OCI-LY3 (cell line): Measurements from ENCODE around the gene CYP4F2.

Experiments used
- H2AFZ ChIP-seq: fragments of 200-600, 300-600 bp; shearing (Covaris generic); 2 replicates; pipeline ENCODE4 v1.6.0; 2014; ENCODE audit warnings: antibody characterized with exemption, low read depth, low read length
- H3K27ac ChIP-seq: fragments of 200-600, 300-600 bp; sonication (generic); 2 replicates; pipeline ENCODE4 v1.5.1; 2014; ENCODE audit warnings: mild to moderate bottlenecking, low read length, moderate library complexity, mixed read lengths
- H3K27me3 ChIP-seq: fragments of 200-600, 300-600 bp; sonication (generic); 2 replicates; pipeline ENCODE4 v1.6.1; 2014; ENCODE audit warnings: low read depth, low read length, mixed read lengths
- H3K36me3 ChIP-seq: fragments of 200-600, 300-600 bp; sonication (generic); replicated peaks from 2 replicates; pipeline ENCODE3; 2014; ENCODE audit warnings: low read depth, low read length, mixed read lengths
- H3K4me1 ChIP-seq: fragments of 300-600, 200-600 bp; sonication (generic); 2 replicates; pipeline ENCODE4 v1.6.1; 2014; ENCODE audit warnings: low read length, mixed read lengths
- H3K4me2 ChIP-seq: fragments of 200-600, 300-600 bp; sonication (generic); 2 replicates; pipeline ENCODE4 v1.6.1; 2014; ENCODE audit warnings: low read length, mixed read lengths
- H3K4me3 ChIP-seq: fragments of 300-600, 200-600 bp; sonication (generic); 2 replicates; pipeline ENCODE4 v1.5.1; 2014; ENCODE audit warnings: antibody characterized with exemption, mild to moderate bottlenecking, low read length, moderate library complexity
- H3K79me2 ChIP-seq: fragments of 300-600, 200-600 bp; shearing (Covaris generic); 2 replicates; pipeline ENCODE4 v1.6.1; 2014; ENCODE audit warnings: mild to moderate bottlenecking, low read length, mixed read lengths
- H3K9ac ChIP-seq: fragments of 300-600, 200-600 bp; shearing (Covaris generic); 2 replicates; pipeline ENCODE4 v1.6.0; 2014; ENCODE audit warnings: mild to moderate bottlenecking, low read length, moderate library complexity
- H3K9me3 ChIP-seq: fragments of 200-600, 300-600 bp; shearing (Covaris generic); 2 replicates; pipeline ENCODE4 v1.6.1; 2014; ENCODE audit warnings: low read length, mixed read lengths; ENCODE audit not compliant: insufficient read depth
- H4K20me1 ChIP-seq: fragments of 200-600, 300-600 bp; sonication (generic); 2 replicates; pipeline ENCODE4 v1.6.1; 2016; ENCODE audit warnings: low read length, mixed read lengths; ENCODE audit not compliant: insufficient read depth
- CTCF ChIP-seq: fragments of 200-600, 300-600 bp; sonication (generic); IDR thresholded peaks from 2 replicates; pipeline ENCODE4 v1.5.1; 2014; ENCODE audit warnings: antibody characterized with exemption, low read length, low read depth
- EZH2phosphoT487 ChIP-seq: fragments of 200-600 bp; shearing (Covaris generic); IDR thresholded peaks from 2 replicates; pipeline ENCODE4 v1.6.1; 2018; ENCODE audit warnings: antibody characterized with exemption, mixed run types, low read depth

The CYP4F2 gene

GRCh38 chr19:15919243-15919642 is 21.4 kb upstream of the CYP4F2 start:
- peaks cover 16% of the 10 kb centered on the region; the same call in 1 of the 2 replicates for H3K27me3 ChIP-seq
- no peak overlapping the region for H3K27ac ChIP-seq
- TF ChIP-seq CTCF (no peak), EZH2phosphoT487 (no peak)
- no peaks in the 10 kb centered on the region for H3K4me1 ChIP-seq
- H3K4me3 ChIP-seq: no peak overlapping the region
- no peak overlapping the region for H3K4me2 ChIP-seq
- no peaks in the 10 kb centered on the region for H4K20me1 ChIP-seq
- H2AFZ ChIP-seq: no peak overlapping the region
- H3K9ac ChIP-seq: no peak overlapping the region
- no peaks in the 10 kb centered on the region for H3K9me3 ChIP-seq
- no peaks in the 10 kb centered on the region for H3K79me2 ChIP-seq
- no peaks in the 10 kb centered on the region for H3K36me3 ChIP-seq

- no peak overlapping the region for H2AFZ ChIP-seq
- no peak overlapping the region for H3K27ac ChIP-seq
- H3K27me3 ChIP-seq: 0 out of 2 replicates have a peak, but pooled peaks cover 3% of the 10 kb centered on the region
- H4K20me1 ChIP-seq: no peaks in the 10 kb centered on the region
- no peaks in the 10 kb centered on the region for H3K36me3 ChIP-seq
- TF ChIP-seq EZH2phosphoT487: no peak
- TF ChIP-seq CTCF: no peak
- no peak overlapping the region for H3K9ac ChIP-seq
- H3K4me3 ChIP-seq: no peak overlapping the region
- H3K4me1 ChIP-seq: no peaks in the 10 kb centered on the region
- H3K79me2 ChIP-seq: no peaks in the 10 kb centered on the region
- no peaks in the 10 kb centered on the region for H3K9me3 ChIP-seq
- no peak overlapping the region for H3K4me2 ChIP-seq
These were observed 17.2 kb upstream of the CYP4F2 start for GRCh38 chr19:15915109-15915508.

DNA sequence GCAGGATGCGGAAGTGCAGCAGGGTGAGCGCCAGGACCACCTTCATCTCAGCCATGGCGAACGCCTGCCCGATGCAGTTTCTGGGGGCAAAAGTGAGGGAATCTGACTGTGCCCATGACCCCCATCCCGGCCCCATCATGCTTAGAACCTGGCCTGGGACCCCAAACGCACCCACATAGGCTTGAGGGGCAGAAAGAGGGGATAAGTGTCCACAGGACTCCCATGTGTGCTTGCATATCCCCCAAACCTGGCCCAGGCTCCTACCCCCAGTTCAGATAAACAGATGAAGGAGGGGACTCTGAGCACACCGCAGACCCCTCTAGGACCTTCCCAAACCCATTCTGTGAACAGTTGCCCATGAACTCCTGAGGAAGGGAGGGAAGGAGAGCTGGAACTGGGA is 16.0 kb upstream of the CYP4F2 start:
- Histone ChIP-seq H3K4me1 (no peaks in the 10 kb centered on the region), H3K9me3 (no peaks in the 10 kb centered on the region), H3K79me2 (no peaks in the 10 kb centered on the region), H3K27ac (no peak overlapping the region), H3K27me3 (no peaks in the 10 kb centered on the region), H2AFZ (no peak overlapping the region), H3K36me3 (no peaks in the 10 kb centered on the region), H3K4me2 (no peak overlapping the region), H3K4me3 (no peak overlapping the region), H4K20me1 (no peaks in the 10 kb centered on the region), H3K9ac (no peak overlapping the region)
- TF ChIP-seq EZH2phosphoT487: no peak
- no peak for TF ChIP-seq CTCF

GRCh38 chr19:15913384-15913783 is 15.5 kb upstream of the CYP4F2 start:
- Histone ChIP-seq H3K4me3 (no peak overlapping the region), H3K27me3 (no peaks in the 10 kb centered on the region), H3K9ac (no peak overlapping the region), H3K9me3 (no peaks in the 10 kb centered on the region), H3K36me3 (no peaks in the 10 kb centered on the region), H3K79me2 (no peaks in the 10 kb centered on the region), H3K4me2 (no peak overlapping the region), H3K4me1 (no peaks in the 10 kb centered on the region), H3K27ac (no peak overlapping the region), H2AFZ (no peak overlapping the region), H4K20me1 (no peaks in the 10 kb centered on the region)
- no peak for TF ChIP-seq EZH2phosphoT487
- no peak for TF ChIP-seq CTCF
